ENCODE results near the gene STARD9.

DNA sequence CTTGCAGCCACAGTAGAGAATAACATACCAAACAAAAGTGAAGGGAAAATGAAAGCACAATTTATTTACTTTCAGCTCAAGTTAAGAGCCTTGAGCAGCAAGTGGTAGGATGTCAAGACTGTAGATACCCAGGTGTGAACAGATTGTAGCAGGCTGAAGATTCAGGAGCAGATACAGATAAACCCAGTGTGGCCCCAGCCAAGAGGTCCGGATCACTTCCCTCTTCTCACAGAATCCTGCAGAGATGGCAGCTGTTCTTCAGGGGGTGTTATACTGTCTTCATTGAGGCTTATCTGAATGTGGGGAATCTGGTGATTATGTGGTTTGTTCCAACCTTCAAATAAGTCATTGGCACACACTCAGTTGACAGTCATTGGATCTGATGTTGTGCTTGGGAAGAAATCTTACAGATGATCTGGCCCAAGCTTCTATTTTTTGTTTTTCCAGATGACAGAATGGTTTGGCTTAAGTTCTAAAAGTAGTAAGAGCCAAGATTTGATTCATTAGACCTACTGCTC, 2.2 kb downstream of the STARD9 start:
- TF ChIP-seq, protein P1, sequence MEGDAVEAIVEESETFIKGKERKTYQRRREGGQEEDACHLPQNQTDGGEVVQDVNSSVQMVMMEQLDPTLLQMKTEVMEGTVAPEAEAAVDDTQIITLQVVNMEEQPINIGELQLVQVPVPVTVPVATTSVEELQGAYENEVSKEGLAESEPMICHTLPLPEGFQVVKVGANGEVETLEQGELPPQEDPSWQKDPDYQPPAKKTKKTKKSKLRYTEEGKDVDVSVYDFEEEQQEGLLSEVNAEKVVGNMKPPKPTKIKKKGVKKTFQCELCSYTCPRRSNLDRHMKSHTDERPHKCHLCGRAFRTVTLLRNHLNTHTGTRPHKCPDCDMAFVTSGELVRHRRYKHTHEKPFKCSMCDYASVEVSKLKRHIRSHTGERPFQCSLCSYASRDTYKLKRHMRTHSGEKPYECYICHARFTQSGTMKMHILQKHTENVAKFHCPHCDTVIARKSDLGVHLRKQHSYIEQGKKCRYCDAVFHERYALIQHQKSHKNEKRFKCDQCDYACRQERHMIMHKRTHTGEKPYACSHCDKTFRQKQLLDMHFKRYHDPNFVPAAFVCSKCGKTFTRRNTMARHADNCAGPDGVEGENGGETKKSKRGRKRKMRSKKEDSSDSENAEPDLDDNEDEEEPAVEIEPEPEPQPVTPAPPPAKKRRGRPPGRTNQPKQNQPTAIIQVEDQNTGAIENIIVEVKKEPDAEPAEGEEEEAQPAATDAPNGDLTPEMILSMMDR (IDR thresholded peaks at IDR 0.05; ENCODE audit: low read depth, low read length) = no peak
- no peak for TF ChIP-seq MYC (IDR thresholded peaks at IDR 0.05; ENCODE audit: low read depth, low read length)
- TF ChIP-seq, protein P2, sequence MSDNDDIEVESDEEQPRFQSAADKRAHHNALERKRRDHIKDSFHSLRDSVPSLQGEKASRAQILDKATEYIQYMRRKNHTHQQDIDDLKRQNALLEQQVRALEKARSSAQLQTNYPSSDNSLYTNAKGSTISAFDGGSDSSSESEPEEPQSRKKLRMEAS (IDR thresholded peaks at IDR 0.05; ENCODE audit: low read depth, low read length) = no peak
